ENCODE measurements around the gene COPZ2. TPM values are rescaled to one million over a fixed set of nuclear protein-coding genes. Genes with fewer than 3 reads are reported as not detected.
A peak's percentile ranks its signal among the peaks of the same experiment; 100 is the strongest.
"Not testable (repeated sequence)": the region's sequence is repeated elsewhere in the genome, so short reads cannot be mapped to it uniquely, and the experiment has no call there.

The COPZ2 gene
- total RNA-seq, 1 donor from 2014 or later: 16.9 TPM

DNA sequence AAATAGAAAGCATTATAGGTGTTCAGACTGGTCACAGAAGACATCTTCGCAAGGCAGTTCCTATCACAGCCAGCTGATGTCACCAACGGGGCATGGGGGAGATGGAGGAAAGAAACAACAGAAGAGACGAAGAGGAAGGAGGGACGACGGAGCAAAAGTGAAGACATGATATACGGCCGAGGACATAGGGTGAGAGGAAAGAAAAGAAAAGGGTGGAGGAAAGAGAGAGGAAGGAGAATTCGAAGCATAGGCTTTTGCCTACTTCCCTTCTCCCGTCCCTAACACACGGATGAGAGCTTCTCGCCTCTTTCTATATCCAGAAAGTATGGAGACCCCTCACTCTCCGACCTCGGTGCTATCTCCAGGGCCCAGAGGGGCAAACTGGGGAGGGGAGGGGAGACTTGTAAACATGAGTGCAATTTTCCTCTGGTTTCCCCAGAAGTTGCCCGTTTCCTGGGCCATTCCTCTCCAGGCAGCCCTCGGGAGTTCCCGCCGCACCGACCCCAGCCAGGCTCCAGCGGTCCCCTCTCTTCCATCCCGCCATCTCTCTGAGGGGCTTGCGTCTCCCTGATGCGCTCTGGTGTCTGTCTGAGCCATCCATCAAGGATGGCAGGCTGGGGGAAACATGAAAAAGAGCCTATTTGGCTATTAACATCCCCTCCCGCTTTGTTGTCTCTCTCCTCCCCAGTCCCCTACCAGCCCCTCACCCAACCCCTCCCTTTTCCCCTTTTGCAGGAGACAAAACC lies 26.0 kb downstream of the COPZ2 start:
- DNase-seq (ENCODE audit: extremely low read depth, low read depth, low spot score): no peak

- no peak for DNase-seq (ENCODE audit: extremely low read depth, low read depth, low spot score)
These were observed 27.4 kb downstream of the COPZ2 start for GRCh38 chr17:48010193-48010592.

GRCh38 chr17:48006936-48007709 lies 30.5 kb downstream of the COPZ2 start:
- DNase-seq (ENCODE audit: extremely low read depth, low read depth, low spot score): no peak

DNA sequence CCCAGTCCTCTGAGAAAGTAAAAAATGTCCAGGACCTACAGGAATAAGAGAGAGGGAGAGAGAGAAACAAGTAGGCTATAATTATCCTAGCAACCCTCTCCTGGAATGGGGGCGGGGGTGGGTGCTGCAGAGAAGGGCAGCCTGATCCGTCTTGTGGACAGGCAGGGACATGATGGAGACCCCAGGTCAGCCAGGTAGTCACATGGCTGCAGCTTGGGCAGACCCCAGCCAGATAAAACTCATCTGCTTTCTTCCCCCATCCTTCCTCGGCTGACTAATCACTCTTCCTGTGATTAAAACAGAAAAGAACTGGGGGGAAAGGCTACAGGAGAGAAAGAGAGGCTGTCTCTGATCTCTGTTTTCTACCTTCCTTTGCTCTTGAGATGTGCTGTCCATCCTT lies 32.6 kb downstream of the COPZ2 start:
- no peak for DNase-seq (ENCODE audit: extremely low read depth, low read depth, low spot score)

GRCh38 chr17:48003417-48004151 lies 34.0 kb downstream of the COPZ2 start:
- DNase-seq (ENCODE audit: extremely low read depth, low read depth, low spot score): no peak

DNA sequence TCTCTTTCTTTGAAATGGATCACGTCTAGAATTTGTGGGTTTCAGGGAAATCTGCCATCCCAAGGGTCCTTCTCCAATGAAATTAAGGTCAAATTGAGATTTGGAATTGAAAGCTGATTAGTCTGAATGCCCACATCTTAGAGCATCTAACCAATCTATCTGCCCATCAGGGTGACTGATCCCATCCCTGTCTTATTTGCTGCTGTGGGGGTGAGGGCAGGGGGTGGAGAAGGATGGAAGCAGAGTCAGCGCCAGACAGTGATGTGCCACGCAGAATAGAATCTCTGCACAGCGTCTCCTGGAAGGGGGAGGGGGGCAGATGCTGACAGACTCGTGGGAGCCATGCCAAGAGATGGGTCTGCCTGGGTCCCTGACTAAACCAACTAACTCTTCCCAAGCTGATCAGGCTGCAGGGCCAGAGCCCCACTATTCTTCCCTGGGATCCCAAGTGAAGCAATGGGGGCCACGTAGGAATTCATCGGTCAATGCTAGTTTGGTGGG lies 34.6 kb downstream of the COPZ2 start:
- DNase-seq (ENCODE audit: extremely low read depth, low read depth, low spot score): no peak

DNA sequence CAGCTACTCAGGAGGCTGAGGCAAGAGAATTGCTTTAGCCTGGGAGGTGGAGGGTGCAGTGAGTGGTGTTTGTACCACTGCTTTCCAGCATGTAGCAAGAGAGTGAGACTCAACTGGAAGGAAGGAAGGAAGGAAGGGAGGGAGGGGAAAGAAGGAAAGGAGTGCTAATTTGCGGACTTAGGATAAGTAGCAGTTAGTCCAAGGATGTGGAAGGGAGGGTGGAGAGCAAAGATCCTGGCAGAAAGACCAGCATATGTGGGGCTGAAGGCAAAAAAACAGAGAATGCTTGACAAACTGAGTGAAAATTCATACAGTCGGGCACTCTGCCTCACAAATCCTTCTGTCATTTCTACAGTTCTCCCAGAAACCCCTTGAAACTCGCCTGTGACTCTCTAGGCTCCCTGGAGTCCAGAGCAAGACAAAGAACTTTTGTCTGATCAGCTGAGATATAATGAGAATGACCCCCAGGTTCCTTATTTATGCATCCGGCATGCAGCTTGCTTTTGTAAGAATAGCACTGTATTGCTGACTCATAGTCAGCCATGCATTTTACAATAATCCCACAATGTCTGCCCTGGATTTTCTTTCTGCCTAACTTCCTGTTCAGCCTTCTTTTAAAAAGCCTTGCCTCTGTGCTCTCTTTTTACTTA lies 35.2 kb downstream of the COPZ2 start:
- peak; percentile 54 for DNase-seq (ENCODE audit: extremely low read depth, low read depth, low spot score)

DNA sequence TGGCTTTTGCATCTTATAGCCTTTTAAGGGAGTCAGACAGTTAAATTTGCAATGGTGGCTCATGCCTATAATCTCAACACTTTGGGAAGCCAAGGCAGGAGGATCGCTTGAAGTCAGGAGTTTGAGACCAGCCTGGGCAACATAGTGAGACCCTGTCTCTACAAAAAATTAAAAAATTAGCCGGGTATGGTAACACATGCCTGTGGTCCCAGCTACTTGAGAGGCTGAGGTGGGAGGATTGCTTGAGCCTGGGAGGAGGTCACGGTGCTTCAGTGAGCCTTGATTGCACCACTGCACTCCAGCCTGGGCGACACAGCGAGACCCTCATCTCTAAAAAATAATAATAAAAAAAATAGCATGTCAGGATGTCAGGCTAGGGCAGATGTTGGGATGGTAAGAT lies 35.9 kb downstream of the COPZ2 start:
- DNase-seq (ENCODE audit: extremely low read depth, low read depth, low spot score): not testable (repeated sequence)

- no peak for DNase-seq (ENCODE audit: extremely low read depth, low read depth, low spot score)
These were observed 36.4 kb downstream of the COPZ2 start for GRCh38 chr17:48001197-48001596.

- no peak for DNase-seq (ENCODE audit: extremely low read depth, low read depth, low spot score)
These were observed 38.0 kb downstream of the COPZ2 start for GRCh38 chr17:47999582-47999981.

DNA sequence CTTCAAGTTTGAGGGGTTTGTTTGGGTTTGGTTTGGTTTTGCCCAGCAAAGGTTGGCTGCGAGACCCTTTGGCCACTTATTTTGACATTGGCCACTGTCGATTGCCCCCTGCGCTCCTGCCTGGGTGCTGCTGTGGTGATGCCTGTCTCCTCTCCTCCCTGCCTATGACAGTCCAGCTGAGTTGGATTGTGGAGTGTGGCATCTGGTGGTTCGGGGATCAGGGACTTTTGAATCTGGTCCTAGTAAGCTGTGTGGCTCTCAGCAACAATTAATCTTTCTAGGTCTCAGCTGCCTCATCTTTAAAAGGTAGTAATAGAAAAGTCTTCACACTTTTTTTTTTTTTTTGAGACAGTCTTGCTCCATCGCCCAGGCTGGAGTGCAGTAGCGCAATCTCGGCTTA lies 39.6 kb downstream of the COPZ2 start:
- DNase-seq (ENCODE audit: extremely low read depth, low read depth, low spot score): no peak

- DNase-seq (ENCODE audit: extremely low read depth, low read depth, low spot score): no peak
These were observed 40.0 kb downstream of the COPZ2 start for GRCh38 chr17:47997586-47997985.

DNA sequence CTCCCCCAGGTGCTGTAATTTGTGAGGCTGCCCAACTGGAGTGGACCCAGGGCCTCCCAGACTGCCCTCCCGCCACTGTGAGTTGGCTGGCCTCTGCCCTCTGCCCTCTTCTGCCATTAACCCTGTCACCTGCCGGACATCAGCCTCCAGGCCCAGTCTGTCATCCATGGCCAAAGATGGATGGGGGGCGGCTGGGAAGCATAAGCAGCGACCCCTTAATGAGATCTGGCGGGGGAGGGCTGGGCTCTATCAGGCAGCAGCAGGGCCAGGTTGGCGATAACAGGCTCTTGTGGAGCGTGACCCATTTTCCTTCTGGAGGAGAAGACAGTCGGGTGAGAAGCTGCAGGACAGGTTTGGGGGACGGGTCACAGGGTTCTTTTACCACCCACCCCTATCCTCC lies 41.4 kb downstream of the COPZ2 start:
- no peak for DNase-seq (ENCODE audit: extremely low read depth, low read depth, low spot score)

GRCh38 chr17:47995241-47995935 lies 42.2 kb downstream of the COPZ2 start:
- no peak for DNase-seq (ENCODE audit: extremely low read depth, low read depth, low spot score)

GRCh38 chr17:47994724-47995123 lies 42.9 kb downstream of the COPZ2 start:
- no peak for DNase-seq (ENCODE audit: extremely low read depth, low read depth, low spot score)

GRCh38 chr17:47993964-47994363 lies 43.6 kb downstream of the COPZ2 start:
- no peak for DNase-seq (ENCODE audit: extremely low read depth, low read depth, low spot score)

DNA sequence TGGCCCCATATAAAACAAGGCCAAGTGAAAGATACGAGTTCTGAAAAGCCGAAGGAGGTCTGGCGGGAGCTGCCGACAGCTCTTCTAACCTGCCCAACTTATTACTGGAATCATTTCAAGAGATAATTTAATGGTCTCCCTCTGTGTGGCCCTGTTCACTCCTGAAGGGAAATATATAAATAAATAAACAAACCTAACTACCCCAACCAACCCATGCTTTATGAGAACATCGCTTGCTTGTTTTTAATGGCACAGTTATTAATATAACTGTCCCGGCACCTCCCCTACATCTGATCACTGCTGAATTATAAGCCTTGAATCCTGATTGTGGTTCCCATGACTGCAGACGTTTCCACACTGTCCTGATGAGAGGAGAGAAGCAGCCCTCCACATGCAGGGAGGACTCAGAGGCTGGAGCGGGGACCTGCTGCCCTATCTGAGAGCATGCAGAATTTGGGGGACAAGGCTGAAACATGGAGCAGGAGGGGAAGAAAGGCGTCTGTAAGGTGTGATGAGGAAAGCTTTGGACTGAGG lies 44.5 kb downstream of the COPZ2 start:
- no peak for DNase-seq (ENCODE audit: extremely low read depth, low read depth, low spot score)

GRCh38 chr17:47992216-47992615 lies 45.4 kb downstream of the COPZ2 start:
- no peak for DNase-seq (ENCODE audit: extremely low read depth, low read depth, low spot score)

- DNase-seq (ENCODE audit: extremely low read depth, low read depth, low spot score): no peak
These were observed 46.5 kb downstream of the COPZ2 start for GRCh38 chr17:47990962-47991731.
